HG02938 (cell line): ENCODE results near the gene TAP2.

ENCODE experiments used
- ATAC-seq: cut with Tn5 transposase; IDR thresholded peaks from one replicate; pipeline ENCODE4 v1.9.1; 2021; ENCODE audit warnings: mild to moderate bottlenecking, moderate library complexity; ENCODE audit not compliant: unreplicated experiment

Gene TAP2

GRCh38 chr6:32794510-32794909 is 44.0 kb downstream of the TAP2 start:
- ATAC-seq = no peak

GRCh38 chr6:32792901-32793435 is 45.6 kb downstream of the TAP2 start:
- ATAC-seq = no peak

- no peak for ATAC-seq
Observed at GRCh38 chr6:32790306-32790705, 48.2 kb downstream of the TAP2 start.
